Fibroblast of lung (primary cell): Measurements from ENCODE around the gene SCUBE1. TPM values are rescaled to one million over a fixed set of nuclear protein-coding genes. Genes with fewer than 3 reads are reported as not detected.

Experiments used
- DNase-seq, 2 donors: peaks; one replicate each; pipeline versions ENCODE4 v3.0.0 to v3.0.0-alpha.2; 2010; ENCODE audit warnings: low read depth in 2 of 2
- H2AFZ ChIP-seq: 2 replicates; pipeline ENCODE4 v1.5.1; 2012; ENCODE audit warnings: low read length, control low read depth, inconsistent platforms
- H3K27ac ChIP-seq: 2 replicates; pipeline ENCODE4 v1.5.1; 2011; ENCODE audit warnings: low read length, control low read depth; ENCODE audit not compliant: insufficient read depth
- H3K27me3 ChIP-seq: 2 replicates; pipeline ENCODE4 v1.5.1; 2011; ENCODE audit warnings: mild to moderate bottlenecking, low read length; ENCODE audit not compliant: control insufficient read depth, insufficient read depth
- H3K36me3 ChIP-seq: 2 replicates; pipeline ENCODE4 v1.5.1; 2011; ENCODE audit warnings: low read length; ENCODE audit not compliant: control insufficient read depth, insufficient read depth
- H3K4me1 ChIP-seq: 2 replicates; pipeline ENCODE4 v1.5.1; 2011; ENCODE audit warnings: low read length; ENCODE audit not compliant: control insufficient read depth, insufficient read depth; ENCODE audit errors: extremely low read depth
- H3K4me2 ChIP-seq: 2 replicates; pipeline ENCODE4 v1.5.1; 2011; ENCODE audit warnings: low read length, control low read depth; ENCODE audit not compliant: insufficient read depth; ENCODE audit errors: extremely low read depth
- H3K4me3 ChIP-seq, 4 experiments: fragments of 200-600 bp in 1 of 4; sonication (generic) in 1 of 4; replicated peaks in 1 of 4; 2 replicates each; pipeline ENCODE4 v1.5.1; 2011 to 2016; ENCODE audit warnings: low read length in 4 of 4, low read depth in 3 of 4, mild to moderate bottlenecking in 3 of 4, control low read depth in 2 of 4, inconsistent platforms in 1 of 4, mixed read lengths in 1 of 4; ENCODE audit not compliant: insufficient read depth in 1 of 4; ENCODE audit errors: control extremely low read depth in 1 of 4
- H3K79me2 ChIP-seq: 2 replicates; pipeline ENCODE4 v1.5.1; 2012; ENCODE audit warnings: mild to moderate bottlenecking, low read length, inconsistent platforms; ENCODE audit not compliant: control insufficient read depth, insufficient read depth
- H3K9ac ChIP-seq: 2 replicates; pipeline ENCODE4 v1.5.1; 2011; ENCODE audit warnings: mild to moderate bottlenecking, low read length, control low read depth; ENCODE audit not compliant: insufficient read depth
- H3K9me3 ChIP-seq: 2 replicates; pipeline ENCODE4 v1.5.1; 2012; ENCODE audit warnings: low read depth, low read length; ENCODE audit not compliant: control insufficient read depth, insufficient read depth
- H4K20me1 ChIP-seq: 2 replicates; pipeline ENCODE4 v1.5.1; 2011; ENCODE audit warnings: low read length; ENCODE audit not compliant: control insufficient read depth, insufficient read depth; ENCODE audit errors: extremely low read depth
- CTCF ChIP-seq, 2 donors: IDR thresholded peaks in 1 of 2; conservative IDR thresholded peaks in 1 of 2; 1 replicate in 1 of 2; 2 replicates in 1 of 2; pipeline ENCODE4 v1.5.1; 2011 to 2012; ENCODE audit warnings: low read length in 2 of 2, control low read depth in 1 of 2, inconsistent platforms in 1 of 2, low read depth in 1 of 2, mild to moderate bottlenecking in 1 of 2
- EZH2 ChIP-seq: IDR thresholded peaks from 2 replicates; pipeline ENCODE4 v1.5.1; 2012; ENCODE audit warnings: low read length, control low read depth, mild to moderate bottlenecking; ENCODE audit errors: missing control alignments
- polyA plus RNA-seq, 2 donors: library from polyadenylated mRNA; depleted of rRNA in 1 of 2; stranded (reverse) in 1 of 2; unstranded in 1 of 2; fragments of >200 nt; gene quantifications; 2 replicates each; pipeline ENCODE4 v1.2.1, GENCODE V29; 2011 to 2012; ENCODE audit warnings: missing spikeins in 1 of 2
- total RNA-seq: library from RNA; depleted of rRNA; stranded (reverse); fragments of >200 nt; gene quantifications from 2 replicates; pipeline ENCODE4 v1.2.1, GENCODE V29; 2014

The SCUBE1 gene
- total and polyA plus RNA-seq, 2 donors (not counting 1 experiment from before 2014, with no cell fraction given) = 0.17 TPM; not detected in 1

GRCh38 chr22:43246188-43246587 is 97.0 kb downstream of the SCUBE1 start:
- H4K20me1 ChIP-seq = no peaks in the 10 kb centered on the region
- no peak for DNase-seq
- H3K4me3 ChIP-seq = no peak overlapping the region
- H3K4me2 ChIP-seq = no peak overlapping the region
- no peak overlapping the region for H2AFZ ChIP-seq
- H3K9me3 ChIP-seq = no peaks in the 10 kb centered on the region
- no peaks in the 10 kb centered on the region for H3K79me2 ChIP-seq
- no peaks in the 10 kb centered on the region for H3K36me3 ChIP-seq
- H3K4me1 ChIP-seq = no peaks in the 10 kb centered on the region
- no peak overlapping the region for H3K9ac ChIP-seq
- TF ChIP-seq EZH2 (no peak), CTCF (conservative IDR thresholded peaks at IDR 0.05 in 1 of 2, IDR thresholded peaks at IDR 0.05 in 1 of 2; ENCODE audit: low read depth in 1 of 2, low read length in 2 of 2) (no peak)
- H3K27ac ChIP-seq = no peak overlapping the region
- H3K27me3 ChIP-seq = no peaks in the 10 kb centered on the region

GRCh38 chr22:43245717-43246116 is 97.5 kb downstream of the SCUBE1 start:
- no peaks in the 10 kb centered on the region for H3K79me2 ChIP-seq
- H3K9ac ChIP-seq = no peak overlapping the region
- no peaks in the 10 kb centered on the region for H3K36me3 ChIP-seq
- no peak overlapping the region for H2AFZ ChIP-seq
- H3K4me2 ChIP-seq = no peak overlapping the region
- H3K27me3 ChIP-seq = no peaks in the 10 kb centered on the region
- no peaks in the 10 kb centered on the region for H3K9me3 ChIP-seq
- no peak overlapping the region for H3K27ac ChIP-seq
- no peak for TF ChIP-seq EZH2
- TF ChIP-seq CTCF (conservative IDR thresholded peaks at IDR 0.05 in 1 of 2, IDR thresholded peaks at IDR 0.05 in 1 of 2; ENCODE audit: low read depth in 1 of 2, low read length in 2 of 2) = no peak
- H3K4me1 ChIP-seq = no peaks in the 10 kb centered on the region
- no peaks in the 10 kb centered on the region for H4K20me1 ChIP-seq
- DNase-seq = no peak
- no peak overlapping the region for H3K4me3 ChIP-seq

GRCh38 chr22:43244803-43245527 is 98.2 kb downstream of the SCUBE1 start:
- Histone ChIP-seq H3K9ac (no peak overlapping the region), H2AFZ (no peak overlapping the region), H3K27ac (no peak overlapping the region), H3K9me3 (no peaks in the 10 kb centered on the region), H3K4me3 (no peak overlapping the region), H3K4me2 (no peak overlapping the region), H3K27me3 (no peaks in the 10 kb centered on the region), H3K4me1 (no peaks in the 10 kb centered on the region), H3K79me2 (no peaks in the 10 kb centered on the region), H4K20me1 (no peaks in the 10 kb centered on the region), H3K36me3 (no peaks in the 10 kb centered on the region)
- DNase-seq = no peak
- TF ChIP-seq CTCF (conservative IDR thresholded peaks at IDR 0.05 in 1 of 2, IDR thresholded peaks at IDR 0.05 in 1 of 2; ENCODE audit: low read depth in 1 of 2, low read length in 2 of 2) = no peak
- TF ChIP-seq EZH2 = no peak
